HPDE6-E6E7 (cell line): ENCODE data around the gene THSD7A.

Experiments
- DNase-seq: peaks from one replicate; pipeline ENCODE4 v3.0.0; 2011; ENCODE audit warnings: missing footprints; ENCODE audit errors: extremely low spot score

THSD7A gene

GRCh38 chr7:11831736-11832495 is at the start of gene THSD7A:
THSD7A (minus strand) TSS chr7:11832198; CDS start chr7:11831946, 252 bp downstream.
- DNase-seq = peak; percentile 40

- DNase-seq = no peak
Measured at GRCh38 chr7:11881680-11882079, 49.7 kb upstream of the THSD7A start.

GRCh38 chr7:11875635-11876034 is 43.6 kb upstream of the THSD7A start:
- DNase-seq = no peak

GRCh38 chr7:11865671-11866070 is 33.7 kb upstream of the THSD7A start:
- DNase-seq = no peak

GRCh38 chr7:11858622-11859302 is 26.8 kb upstream of the THSD7A start:
- DNase-seq = no peak

GRCh38 chr7:11858026-11858425 is 26.0 kb upstream of the THSD7A start:
- no peak for DNase-seq

GRCh38 chr7:11848251-11848650 is 16.3 kb upstream of the THSD7A start:
- no peak for DNase-seq

- no peak for DNase-seq
Measured at GRCh38 chr7:11847336-11847735, 15.3 kb upstream of the THSD7A start.

- DNase-seq = no peak
Measured at GRCh38 chr7:11846361-11846955, 14.5 kb upstream of the THSD7A start.

- DNase-seq = no peak
Measured at GRCh38 chr7:11843113-11843765, 11.2 kb upstream of the THSD7A start.

GRCh38 chr7:11841657-11842056 is 9.7 kb upstream of the THSD7A start:
- no peak for DNase-seq

GRCh38 chr7:11835260-11835659 is 3.3 kb upstream of the THSD7A start:
- DNase-seq = no peak

- no peak for DNase-seq
Measured at GRCh38 chr7:11833431-11833830, 1.4 kb upstream of the THSD7A start.

- DNase-seq = peak; percentile 2
Measured at GRCh38 chr7:11831156-11831735, 752 bp downstream of the THSD7A start.

- DNase-seq = no peak
Measured at GRCh38 chr7:11830582-11831155, 1.3 kb downstream of the THSD7A start.

GRCh38 chr7:11829954-11830353 is 2.0 kb downstream of the THSD7A start:
- DNase-seq = no peak

- DNase-seq = no peak
Measured at GRCh38 chr7:11819947-11820346, 12.1 kb downstream of the THSD7A start.

- DNase-seq = no peak
Measured at GRCh38 chr7:11819271-11819670, 12.7 kb downstream of the THSD7A start.

GRCh38 chr7:11818281-11818680 is 13.7 kb downstream of the THSD7A start:
- no peak for DNase-seq

- no peak for DNase-seq
Measured at GRCh38 chr7:11817111-11817740, 14.8 kb downstream of the THSD7A start.

- DNase-seq = no peak
Measured at GRCh38 chr7:11811709-11812108, 20.3 kb downstream of the THSD7A start.
